ENCODE measurements around the gene PALMD. TPM values are rescaled to one million over a fixed set of nuclear protein-coding genes. Genes with fewer than 3 reads are reported as not detected.

Gene PALMD
- total and polyA plus RNA-seq, 2 donors, result 7.4 to 21.2 TPM

- Histone ChIP-seq H3K4me1 (ENCODE audit: control insufficient read depth in 2 of 2, insufficient read depth in 2 of 2, low read length in 2 of 2) (no peaks in the 10 kb centered on the region), H3K27ac (ENCODE audit: low read depth in 1 of 2, low read length in 1 of 2) (no peak overlapping the region), H3K36me3 (ENCODE audit: control insufficient read depth in 2 of 2, insufficient read depth in 2 of 2, low read length in 1 of 2) (no peaks in the 10 kb centered on the region), H3K4me3 (ENCODE audit: low read length in 2 of 2) (no peak overlapping the region), H3K27me3 (ENCODE audit: control insufficient read depth in 2 of 2, insufficient read depth in 1 of 2, low read length in 1 of 2) (no peaks in the 10 kb centered on the region), H3K9me3 (ENCODE audit: control insufficient read depth in 2 of 2, insufficient read depth in 1 of 2, low read length in 1 of 2) (no peaks in the 10 kb centered on the region)
- WGBS, result 92% methylated on average over 1 of the region's 1 CpG
- no peak for DNase-seq (ENCODE audit: low read depth in 6 of 9, low spot score in 9 of 9)
These were observed 42.0 kb upstream of the PALMD start for GRCh38 chr1:99603699-99604560.

DNA sequence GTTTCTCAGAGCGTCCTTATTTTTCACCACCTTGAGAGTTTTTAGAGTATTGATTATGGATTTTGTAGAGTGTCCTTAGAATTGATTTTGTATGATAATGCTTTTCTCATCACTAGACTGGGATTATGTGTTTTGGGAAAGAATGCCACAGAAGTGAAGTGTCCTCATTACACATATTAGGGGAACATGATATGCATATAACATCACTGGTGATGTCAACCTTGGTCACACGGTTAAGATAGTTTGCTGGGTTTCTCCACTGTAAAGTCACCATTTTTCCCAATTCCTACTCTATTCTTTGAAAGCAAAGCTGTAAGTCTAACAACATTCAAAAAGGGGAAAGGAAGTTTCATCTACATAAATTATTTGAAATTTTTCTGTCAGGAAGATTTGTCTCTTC lies 39.6 kb upstream of the PALMD start:
- no peak for DNase-seq (ENCODE audit: low read depth in 6 of 9, low spot score in 9 of 9)
- no peaks in the 10 kb centered on the region for H3K9me3 ChIP-seq (ENCODE audit: control insufficient read depth in 2 of 2, insufficient read depth in 1 of 2, low read length in 1 of 2)
- no peak overlapping the region for H3K27ac ChIP-seq (ENCODE audit: low read depth in 1 of 2, low read length in 1 of 2)
- 98% methylated on average over 2 of the region's 2 CpGs for WGBS
- H3K4me1 ChIP-seq (ENCODE audit: control insufficient read depth in 2 of 2, insufficient read depth in 2 of 2, low read length in 2 of 2), result no peaks in the 10 kb centered on the region
- no peak overlapping the region for H3K4me3 ChIP-seq (ENCODE audit: low read length in 2 of 2)
- H3K36me3 ChIP-seq (ENCODE audit: control insufficient read depth in 2 of 2, insufficient read depth in 2 of 2, low read length in 1 of 2), result no peaks in the 10 kb centered on the region
- no peaks in the 10 kb centered on the region for H3K27me3 ChIP-seq (ENCODE audit: control insufficient read depth in 2 of 2, insufficient read depth in 1 of 2, low read length in 1 of 2)

- H3K4me3 ChIP-seq (ENCODE audit: low read length in 2 of 2), result no peak overlapping the region
- no peak overlapping the region for H3K27ac ChIP-seq (ENCODE audit: low read depth in 1 of 2, low read length in 1 of 2)
- no peak for DNase-seq (ENCODE audit: low read depth in 6 of 9, low spot score in 9 of 9)
- H3K9me3 ChIP-seq (ENCODE audit: control insufficient read depth in 2 of 2, insufficient read depth in 1 of 2, low read length in 1 of 2), result no peaks in the 10 kb centered on the region
- no peaks in the 10 kb centered on the region for H3K27me3 ChIP-seq (ENCODE audit: control insufficient read depth in 2 of 2, insufficient read depth in 1 of 2, low read length in 1 of 2)
- no peaks in the 10 kb centered on the region for H3K36me3 ChIP-seq (ENCODE audit: control insufficient read depth in 2 of 2, insufficient read depth in 2 of 2, low read length in 1 of 2)
- 100% methylated on average over 1 of the region's 1 CpG for WGBS
- no peaks in the 10 kb centered on the region for H3K4me1 ChIP-seq (ENCODE audit: control insufficient read depth in 2 of 2, insufficient read depth in 2 of 2, low read length in 2 of 2)
These were observed 38.3 kb upstream of the PALMD start for GRCh38 chr1:99607590-99607989.

GRCh38 chr1:99608058-99608457 lies 37.9 kb upstream of the PALMD start:
- Histone ChIP-seq H3K27ac (ENCODE audit: low read depth in 1 of 2, low read length in 1 of 2) (no peak overlapping the region), H3K27me3 (ENCODE audit: control insufficient read depth in 2 of 2, insufficient read depth in 1 of 2, low read length in 1 of 2) (no peaks in the 10 kb centered on the region), H3K36me3 (ENCODE audit: control insufficient read depth in 2 of 2, insufficient read depth in 2 of 2, low read length in 1 of 2) (no peaks in the 10 kb centered on the region), H3K9me3 (ENCODE audit: control insufficient read depth in 2 of 2, insufficient read depth in 1 of 2, low read length in 1 of 2) (no peaks in the 10 kb centered on the region), H3K4me3 (ENCODE audit: low read length in 2 of 2) (no peak overlapping the region), H3K4me1 (ENCODE audit: control insufficient read depth in 2 of 2, insufficient read depth in 2 of 2, low read length in 2 of 2) (no peaks in the 10 kb centered on the region)
- 97% methylated on average over 2 of the region's 2 CpGs for WGBS
- DNase-seq (ENCODE audit: low read depth in 6 of 9, low spot score in 9 of 9), result no peak

DNA sequence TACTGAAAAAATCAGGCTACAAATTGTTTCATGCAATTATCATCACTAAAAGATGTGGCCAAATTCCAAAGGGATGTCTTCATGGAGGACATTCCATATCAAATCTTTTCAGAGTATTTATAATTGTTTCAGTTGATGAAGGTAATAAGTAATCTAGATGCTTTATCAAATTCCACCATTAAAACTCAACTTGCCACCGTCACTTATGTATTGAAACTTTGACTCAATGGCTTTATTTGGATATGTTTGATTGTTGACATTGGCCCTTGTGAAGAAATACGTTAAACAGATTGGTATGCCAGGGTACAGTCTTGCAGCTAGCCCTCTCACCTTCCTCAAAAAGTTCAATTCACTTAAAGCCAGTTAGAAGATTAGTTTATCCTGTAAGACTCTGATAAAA lies 32.2 kb upstream of the PALMD start:
- 88% methylated on average over 2 of the region's 2 CpGs for WGBS

DNA sequence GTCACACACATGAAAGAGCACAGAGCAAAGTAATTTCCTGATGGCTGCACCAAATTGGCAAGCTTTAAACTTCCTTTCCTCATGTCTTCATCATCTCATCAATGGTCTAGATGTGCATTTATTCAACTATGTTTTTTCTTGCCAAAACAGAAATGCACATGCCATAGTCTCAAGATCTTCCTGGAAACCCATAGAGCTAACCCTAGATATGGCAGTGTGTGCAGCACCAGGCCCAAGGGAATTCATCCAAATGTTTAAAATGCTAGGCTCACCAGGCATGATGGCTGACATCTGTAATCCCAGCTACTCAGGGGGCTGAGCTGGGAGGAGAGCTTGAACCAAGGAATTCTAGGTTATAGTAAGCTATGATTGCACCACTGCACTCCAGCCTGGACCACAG lies 31.2 kb upstream of the PALMD start:
- H3K4me3 ChIP-seq (ENCODE audit: low read length in 2 of 2), result no peak overlapping the region
- no peaks in the 10 kb centered on the region for H3K27me3 ChIP-seq (ENCODE audit: control insufficient read depth in 2 of 2, insufficient read depth in 1 of 2, low read length in 1 of 2)
- no peaks in the 10 kb centered on the region for H3K36me3 ChIP-seq (ENCODE audit: control insufficient read depth in 2 of 2, insufficient read depth in 2 of 2, low read length in 1 of 2)
- no peak overlapping the region for H3K27ac ChIP-seq (ENCODE audit: low read depth in 1 of 2, low read length in 1 of 2)
- H3K4me1 ChIP-seq (ENCODE audit: control insufficient read depth in 2 of 2, insufficient read depth in 2 of 2, low read length in 2 of 2), result no peaks in the 10 kb centered on the region
- H3K9me3 ChIP-seq (ENCODE audit: control insufficient read depth in 2 of 2, insufficient read depth in 1 of 2, low read length in 1 of 2), result no peaks in the 10 kb centered on the region
- no peak for DNase-seq (ENCODE audit: low read depth in 6 of 9, low spot score in 9 of 9)

More for the DNA sequence above, 32.2 kb upstream of the PALMD start:
- Histone ChIP-seq H3K4me1 (ENCODE audit: control insufficient read depth in 2 of 2, insufficient read depth in 2 of 2, low read length in 2 of 2) (no peaks in the 10 kb centered on the region), H3K27me3 (ENCODE audit: control insufficient read depth in 2 of 2, insufficient read depth in 1 of 2, low read length in 1 of 2) (no peaks in the 10 kb centered on the region), H3K36me3 (ENCODE audit: control insufficient read depth in 2 of 2, insufficient read depth in 2 of 2, low read length in 1 of 2) (no peaks in the 10 kb centered on the region), H3K9me3 (ENCODE audit: control insufficient read depth in 2 of 2, insufficient read depth in 1 of 2, low read length in 1 of 2) (no peaks in the 10 kb centered on the region), H3K27ac (ENCODE audit: low read depth in 1 of 2, low read length in 1 of 2) (no peak overlapping the region), H3K4me3 (ENCODE audit: low read length in 2 of 2) (no peak overlapping the region)
- DNase-seq (ENCODE audit: low read depth in 6 of 9, low spot score in 9 of 9), result no peak

DNA sequence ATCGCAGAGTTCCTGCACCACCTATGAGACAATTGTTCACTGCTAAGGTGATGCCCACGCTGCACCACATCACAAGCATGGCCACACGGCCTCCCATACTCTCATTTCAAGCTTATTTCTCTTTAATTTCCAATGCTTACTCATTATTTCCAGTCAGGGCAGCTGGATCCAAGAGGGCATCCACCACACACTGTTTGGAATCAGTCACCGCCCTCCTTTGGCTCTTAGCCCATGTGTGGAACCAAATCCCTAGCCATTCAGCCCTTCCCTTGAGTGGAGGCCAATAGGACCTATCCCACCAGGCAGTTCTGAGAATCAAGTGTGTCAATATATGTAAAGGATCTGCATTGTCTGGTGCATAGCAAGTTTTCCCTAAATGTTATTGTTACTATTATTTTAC lies 26.3 kb upstream of the PALMD start:
- no peaks in the 10 kb centered on the region for H3K27me3 ChIP-seq (ENCODE audit: control insufficient read depth in 2 of 2, insufficient read depth in 1 of 2, low read length in 1 of 2)
- no peak overlapping the region for H3K27ac ChIP-seq (ENCODE audit: low read depth in 1 of 2, low read length in 1 of 2)
- no peaks in the 10 kb centered on the region for H3K4me1 ChIP-seq (ENCODE audit: control insufficient read depth in 2 of 2, insufficient read depth in 2 of 2, low read length in 2 of 2)
- WGBS, result 93% methylated on average over 4 of the region's 4 CpGs
- H3K9me3 ChIP-seq (ENCODE audit: control insufficient read depth in 2 of 2, insufficient read depth in 1 of 2, low read length in 1 of 2), result no peaks in the 10 kb centered on the region
- H3K4me3 ChIP-seq (ENCODE audit: low read length in 2 of 2), result no peak overlapping the region
- H3K36me3 ChIP-seq (ENCODE audit: control insufficient read depth in 2 of 2, insufficient read depth in 2 of 2, low read length in 1 of 2), result no peaks in the 10 kb centered on the region
- DNase-seq (ENCODE audit: low read depth in 6 of 9, low spot score in 9 of 9), result no peak

GRCh38 chr1:99621340-99621901 lies 24.5 kb upstream of the PALMD start:
- H3K36me3 ChIP-seq (ENCODE audit: control insufficient read depth in 2 of 2, insufficient read depth in 2 of 2, low read length in 1 of 2), result no peaks in the 10 kb centered on the region
- 95% methylated on average over 8 of the region's 8 CpGs for WGBS
- no peaks in the 10 kb centered on the region for H3K27me3 ChIP-seq (ENCODE audit: control insufficient read depth in 2 of 2, insufficient read depth in 1 of 2, low read length in 1 of 2)
- H3K27ac ChIP-seq (ENCODE audit: low read depth in 1 of 2, low read length in 1 of 2), result no peak overlapping the region
- DNase-seq (ENCODE audit: low read depth in 6 of 9, low spot score in 9 of 9), result peak in 1 of 9 donors; percentile 3
- no peak overlapping the region for H3K4me3 ChIP-seq (ENCODE audit: low read length in 2 of 2)
- H3K4me1 ChIP-seq (ENCODE audit: control insufficient read depth in 2 of 2, insufficient read depth in 2 of 2, low read length in 2 of 2), result no peaks in the 10 kb centered on the region
- no peaks in the 10 kb centered on the region for H3K9me3 ChIP-seq (ENCODE audit: control insufficient read depth in 2 of 2, insufficient read depth in 1 of 2, low read length in 1 of 2)

- 94% methylated on average over 4 of the region's 4 CpGs for WGBS
- no peak overlapping the region for H3K4me3 ChIP-seq (ENCODE audit: low read length in 2 of 2)
- DNase-seq (ENCODE audit: low read depth in 6 of 9, low spot score in 9 of 9), result no peak
These were observed 23.1 kb upstream of the PALMD start for GRCh38 chr1:99622702-99623347.

More at GRCh38 chr1:99622702-99623347, 23.1 kb upstream of the PALMD start:
- H3K4me1 ChIP-seq (ENCODE audit: control insufficient read depth in 2 of 2, insufficient read depth in 2 of 2, low read length in 2 of 2), result no peaks in the 10 kb centered on the region
- no peaks in the 10 kb centered on the region for H3K27me3 ChIP-seq (ENCODE audit: control insufficient read depth in 2 of 2, insufficient read depth in 1 of 2, low read length in 1 of 2)
- no peaks in the 10 kb centered on the region for H3K9me3 ChIP-seq (ENCODE audit: control insufficient read depth in 2 of 2, insufficient read depth in 1 of 2, low read length in 1 of 2)
- H3K27ac ChIP-seq (ENCODE audit: low read depth in 1 of 2, low read length in 1 of 2), result no peak overlapping the region
- no peaks in the 10 kb centered on the region for H3K36me3 ChIP-seq (ENCODE audit: control insufficient read depth in 2 of 2, insufficient read depth in 2 of 2, low read length in 1 of 2)
